GM12878 (cell line): ENCODE measurements around the gene ENGASE. TPM values are rescaled to one million over a fixed set of nuclear protein-coding genes. Genes with fewer than 3 reads are reported as not detected.
"Not testable (repeated sequence)": the region's sequence is repeated elsewhere in the genome, so short reads cannot be mapped to it uniquely, and the experiment has no call there.

Experiments
- ATAC-seq: fragments of 200-7000 bp; cut with Tn5 transposase; 3 replicates; pipeline ENCODE4 v1.9.1; 2020; ENCODE audit warnings: mild to moderate bottlenecking, moderate library complexity
- BruUV-seq: library from RNA; stranded (reverse); fragments of 400-500 nt; replicated peaks from 2 replicates; lab custom pipeline; 2021; lab: Mats Ljungman, UMichigan
- CTCF ChIA-PET: fragments of 300-600 bp; sonication (Branson Sonifier 250); formaldehyde crosslinking; extraction: SDS; loops from one replicate; lab custom pipeline; 2021; ENCODE audit warnings: inconsistent platforms; lab: Yijun Ruan, JAX
- POLR2A ChIA-PET: fragments of 350-600 bp; formaldehyde crosslinking; extraction: SDS; loops from one replicate; lab custom pipeline; 2021; ENCODE audit warnings: inconsistent platforms; lab: Charles Lee
- RAD21 ChIA-PET: fragments of 300-600 bp; sonication (Branson Sonifier 250); formaldehyde crosslinking; loops from one replicate; lab custom pipeline; 2023; ENCODE audit warnings: antibody characterized with exemption; ENCODE audit not compliant: unreplicated experiment; lab: Charles Lee
- SMC1A ChIA-PET: fragments of 300-600 bp; sonication (Branson Sonifier 250); formaldehyde crosslinking; loops from one replicate; lab custom pipeline; 2023; ENCODE audit not compliant: unreplicated experiment, uncharacterized antibody; lab: Charles Lee
- DNase-seq: peaks from one replicate; pipeline ENCODE4 v3.0.0-alpha.2; 2011; ENCODE audit warnings: low read depth, low spot score
- FAIRE-seq: peaks from 3 replicates; lab custom pipeline; 2011; peaks lifted over from hg19 to GRCh38; lab: Jason Lieb, UNC
- H2AFZ ChIP-seq: 2 replicates; pipeline ENCODE4 v1.6.0; 2011; ENCODE audit warnings: low read depth, low read length, control low read depth; ENCODE audit not compliant: control insufficient read depth
- H3K27ac ChIP-seq: 2 replicates; pipeline ENCODE4 v1.5.1; 2011; ENCODE audit warnings: control low read depth; ENCODE audit not compliant: control insufficient read depth, insufficient read depth
- H3K27me3 ChIP-seq, 2 experiments: replicated peaks in 1 of 2; 2 replicates each; pipeline versions ENCODE4 v1.6.0 to v1.6.1; 2011; ENCODE audit warnings: low read length in 1 of 2; ENCODE audit not compliant: control insufficient read depth in 2 of 2, insufficient read depth in 2 of 2
- H3K36me3 ChIP-seq, 2 experiments: 2 replicates each; pipeline ENCODE4 v1.5.1; 2011; ENCODE audit warnings: low read length in 1 of 2; ENCODE audit not compliant: control insufficient read depth in 2 of 2, insufficient read depth in 2 of 2
- H3K4me1 ChIP-seq: 2 replicates; pipeline ENCODE4 v1.6.1; 2011; ENCODE audit warnings: mild to moderate bottlenecking, low read length, moderate library complexity, mixed read lengths; ENCODE audit not compliant: control insufficient read depth, insufficient read depth
- H3K4me2 ChIP-seq: 2 replicates; pipeline ENCODE4 v1.6.0; 2011; ENCODE audit warnings: control low read depth; ENCODE audit not compliant: control insufficient read depth, insufficient read depth
- H3K4me3 ChIP-seq: fragments of 200-600 bp; sonication (generic); 2 replicates; pipeline ENCODE4 v1.5.1; 2016
- H3K79me2 ChIP-seq: 2 replicates; pipeline ENCODE4 v1.6.0; 2011; ENCODE audit warnings: low read length; ENCODE audit not compliant: control insufficient read depth, insufficient read depth
- H3K9ac ChIP-seq: 2 replicates; pipeline ENCODE4 v1.8.0; 2011; ENCODE audit warnings: low read length, control low read depth, mixed read lengths; ENCODE audit not compliant: control insufficient read depth, insufficient read depth
- H3K9me3 ChIP-seq: replicated peaks from 3 replicates; pipeline ENCODE4 v1.5.1; 2011; ENCODE audit warnings: mild to moderate bottlenecking, low read length; ENCODE audit not compliant: control insufficient read depth, insufficient read depth
- H4K20me1 ChIP-seq: 2 replicates; pipeline ENCODE4 v1.6.0; 2011; ENCODE audit not compliant: control insufficient read depth, insufficient read depth
- RBBP5 ChIP-seq: fragments of 200-600 bp; sonication (generic); conservative IDR thresholded peaks from 2 replicates; pipeline ENCODE4 v1.6.1; 2016
- WGBS: methylation state at CpG from one replicate; pipeline ENCODE4 v1.1.6; 2016; ENCODE audit warnings: low lambda C conversion rate; ENCODE audit not compliant: insufficient replicate concordance, insufficient coverage; ENCODE audit errors: missing lambda C conversion rate; 5-methylcytosine and 5-hydroxymethylcytosine counted together
- in situ Hi-C: fragments of 300-500 bp; cut with MboI; formaldehyde crosslinking; loops from 9 replicates; pipeline ENCODE4 v1.14.3; 2018; ENCODE audit warnings: mixed read lengths
- intact Hi-C: fragments of 100-400 bp; cut with micrococcal nuclease; formaldehyde crosslinking; loops from one replicate; pipeline ENCODE4 v1.14.2; 2022; ENCODE audit not compliant: unreplicated experiment
- polyA plus RNA-seq, 11 experiments: library from polyadenylated mRNA; depleted of rRNA in 4 of 11; unstranded in 6 of 11; stranded (reverse) in 5 of 11; fragments of >200 nt; fragmentation: Nextera tagmentation in 4 of 11; fragmentation: Illumina TruSeq in 1 of 11; extraction: Ambion mirVana in 4 of 11; extraction: Trizol in 1 of 11; gene quantifications; 1 replicate in 1 of 11; 2 replicates in 10 of 11; pipeline versions ENCODE4 v1.2.1 to v1.2.3, GENCODE V29; 2011 to 2016; ENCODE audit warnings: inconsistent platforms in 2 of 11, missing spikeins in 2 of 11, low read depth in 1 of 11
- total RNA-seq, 4 experiments: library from RNA; depleted of rRNA in 3 of 4; stranded (reverse); fragments of >200 nt in 3 of 4; fragmentation: Illumina TruSeq in 1 of 4; extraction: Trizol in 1 of 4; gene quantifications; 2 replicates each; pipeline versions ENCODE4 v1.2.1 to v1.2.3, GENCODE V29; 2013 to 2021
- TF ChIP-seq, protein P1 (sequence below): IDR thresholded peaks from 2 replicates; pipeline ENCODE4 v1.6.1; 2011; ENCODE audit warnings: borderline replicate concordance, low read depth, mild to moderate bottlenecking, moderate library complexity, mixed read lengths, low read length; ENCODE audit not compliant: insufficient read depth; ENCODE audit errors: extremely low read length
- TF ChIP-seq, protein P2 (sequence below): fragments of 450-650 bp; IDR thresholded peaks from 2 replicates; pipeline ENCODE4 v1.6.1; 2018; ENCODE audit warnings: mild to moderate bottlenecking, low read depth, moderate library complexity; ENCODE audit not compliant: partially characterized antibody

The ENGASE gene
- total and polyA plus RNA-seq, 10 of the 15 experiments (the other 5 are each of a cell fraction or from before 2014, with no cell fraction given): 0.18 to 28.9 (median 10.5) TPM

- FAIRE-seq (no peak), DNase-seq (no peak), ATAC-seq (no peak)
- no peak for TF ChIP-seq RBBP5
- TF ChIP-seq, protein P1, sequence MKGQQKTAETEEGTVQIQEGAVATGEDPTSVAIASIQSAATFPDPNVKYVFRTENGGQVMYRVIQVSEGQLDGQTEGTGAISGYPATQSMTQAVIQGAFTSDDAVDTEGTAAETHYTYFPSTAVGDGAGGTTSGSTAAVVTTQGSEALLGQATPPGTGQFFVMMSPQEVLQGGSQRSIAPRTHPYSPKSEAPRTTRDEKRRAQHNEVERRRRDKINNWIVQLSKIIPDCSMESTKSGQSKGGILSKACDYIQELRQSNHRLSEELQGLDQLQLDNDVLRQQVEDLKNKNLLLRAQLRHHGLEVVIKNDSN: no peak
- TF ChIP-seq, protein P2, sequence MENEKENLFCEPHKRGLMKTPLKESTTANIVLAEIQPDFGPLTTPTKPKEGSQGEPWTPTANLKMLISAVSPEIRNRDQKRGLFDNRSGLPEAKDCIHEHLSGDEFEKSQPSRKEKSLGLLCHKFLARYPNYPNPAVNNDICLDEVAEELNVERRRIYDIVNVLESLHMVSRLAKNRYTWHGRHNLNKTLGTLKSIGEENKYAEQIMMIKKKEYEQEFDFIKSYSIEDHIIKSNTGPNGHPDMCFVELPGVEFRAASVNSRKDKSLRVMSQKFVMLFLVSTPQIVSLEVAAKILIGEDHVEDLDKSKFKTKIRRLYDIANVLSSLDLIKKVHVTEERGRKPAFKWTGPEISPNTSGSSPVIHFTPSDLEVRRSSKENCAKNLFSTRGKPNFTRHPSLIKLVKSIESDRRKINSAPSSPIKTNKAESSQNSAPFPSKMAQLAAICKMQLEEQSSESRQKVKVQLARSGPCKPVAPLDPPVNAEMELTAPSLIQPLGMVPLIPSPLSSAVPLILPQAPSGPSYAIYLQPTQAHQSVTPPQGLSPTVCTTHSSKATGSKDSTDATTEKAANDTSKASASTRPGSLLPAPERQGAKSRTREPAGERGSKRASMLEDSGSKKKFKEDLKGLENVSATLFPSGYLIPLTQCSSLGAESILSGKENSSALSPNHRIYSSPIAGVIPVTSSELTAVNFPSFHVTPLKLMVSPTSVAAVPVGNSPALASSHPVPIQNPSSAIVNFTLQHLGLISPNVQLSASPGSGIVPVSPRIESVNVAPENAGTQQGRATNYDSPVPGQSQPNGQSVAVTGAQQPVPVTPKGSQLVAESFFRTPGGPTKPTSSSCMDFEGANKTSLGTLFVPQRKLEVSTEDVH: no peak
- H4K20me1 ChIP-seq: no peaks in the 10 kb centered on the region
- ChIA-PET SMC1A (interaction anchor here (1.4 kb wide), 1 partner anchor 12 kb away, joined by 5 read pairs; no protein-coding TSS in a partner anchor), RAD21 (no interaction called here), CTCF (interaction anchor here (0.6 to 1.0 kb wide), 2 partner anchors 8 to 13 kb away, joined by 3 read pairs; no protein-coding TSS in a partner anchor), POLR2A (no interaction called here)
- H3K27ac ChIP-seq: no peak overlapping the region
- in situ Hi-C loops (no loop called here), intact Hi-C loops (no loop called here)
- H3K9ac ChIP-seq: no peak overlapping the region
- H3K9me3 ChIP-seq: no peaks in the 10 kb centered on the region
- peaks cover 10 to 14% of the 10 kb centered on the region in 2 experiments for H3K27me3 ChIP-seq
- H3K4me3 ChIP-seq: no peak overlapping the region
- H3K4me1 ChIP-seq: no peaks in the 10 kb centered on the region
- 40% methylated on average over 16 of the region's 16 CpGs for WGBS
- H3K4me2 ChIP-seq: no peak overlapping the region
- H3K79me2 ChIP-seq: no peaks in the 10 kb centered on the region
- no peak overlapping the region for H2AFZ ChIP-seq
- no peaks in the 10 kb centered on the region for H3K36me3 ChIP-seq
- no TSS peak for BruUV-seq
Measured at GRCh38 chr17:79029327-79030009, 45.2 kb upstream of the ENGASE start.

DNA sequence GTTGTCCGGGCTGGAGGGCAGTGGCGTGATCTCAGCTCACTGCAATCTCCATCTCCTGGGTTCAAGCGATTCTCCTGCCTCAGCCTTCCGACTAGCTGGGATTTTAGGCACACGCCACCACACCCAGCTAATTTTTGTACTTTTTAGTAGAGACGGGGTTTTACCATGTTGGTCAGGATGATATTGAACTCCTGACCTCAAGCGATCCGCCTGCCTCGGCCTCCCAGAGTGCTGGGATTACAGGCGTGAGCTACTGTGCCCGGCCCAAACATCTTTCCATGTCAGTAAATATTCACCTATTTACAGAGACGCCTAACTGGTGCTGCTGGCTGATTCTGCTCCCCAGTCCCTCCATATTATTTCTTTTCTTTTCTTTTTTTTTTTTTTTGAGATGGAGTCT, 44.0 kb upstream of the ENGASE start:
- H3K36me3 ChIP-seq, BruUV-seq, H3K4me1 ChIP-seq, H3K4me2 ChIP-seq, CTCF ChIA-PET, H3K27ac ChIP-seq, H3K9me3 ChIP-seq, FAIRE-seq, ATAC-seq, DNase-seq, H3K4me3 ChIP-seq, H4K20me1 ChIP-seq, RAD21 ChIA-PET, in situ Hi-C loops, SMC1A ChIA-PET, POLR2A ChIA-PET, H2AFZ ChIP-seq, H3K9ac ChIP-seq, intact Hi-C loops, H3K79me2 ChIP-seq, H3K27me3 ChIP-seq: not testable (repeated sequence)
- 32% methylated on average over 12 of the region's 12 CpGs for WGBS
